C4-2B (cell line): ENCODE data around the gene ZNF619.

Experiments
- CTCF ChIP-seq: fragments of 450-650 bp; conservative IDR thresholded peaks from 2 replicates; pipeline ENCODE4 v1.5.1; 2017; ENCODE audit warnings: mild to moderate bottlenecking
- ZFX ChIP-seq: fragments of 450-650 bp; IDR thresholded peaks from 2 replicates; pipeline ENCODE4 v1.6.1; 2017

GRCh38 chr3:40494698-40495097 is 17.8 kb downstream of the ZNF619 start:
- no peak for TF ChIP-seq CTCF
- TF ChIP-seq ZFX, result no peak
